ENCODE measurements around the gene CT45A1.

DNA sequence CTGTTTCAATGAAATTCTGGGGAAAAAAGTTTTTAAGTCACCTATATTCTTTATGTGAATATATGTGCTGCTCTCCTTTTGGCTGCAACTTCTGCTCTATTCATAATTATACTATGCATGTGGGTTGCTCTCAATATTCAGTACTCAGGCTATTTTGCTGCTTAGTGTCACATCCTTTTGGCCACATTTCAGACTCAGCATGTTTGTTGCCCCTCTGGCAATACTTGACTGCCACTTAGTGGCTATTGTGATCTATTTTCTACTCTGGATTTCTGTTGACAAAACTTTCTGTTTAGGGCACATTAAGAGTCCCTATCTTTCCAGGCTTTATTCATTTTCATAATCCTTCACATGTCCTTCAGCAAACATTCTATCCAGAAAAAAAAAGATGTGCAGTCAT is 15.8 kb upstream of the CT45A1 start:
- TF ChIP-seq, protein P1, sequence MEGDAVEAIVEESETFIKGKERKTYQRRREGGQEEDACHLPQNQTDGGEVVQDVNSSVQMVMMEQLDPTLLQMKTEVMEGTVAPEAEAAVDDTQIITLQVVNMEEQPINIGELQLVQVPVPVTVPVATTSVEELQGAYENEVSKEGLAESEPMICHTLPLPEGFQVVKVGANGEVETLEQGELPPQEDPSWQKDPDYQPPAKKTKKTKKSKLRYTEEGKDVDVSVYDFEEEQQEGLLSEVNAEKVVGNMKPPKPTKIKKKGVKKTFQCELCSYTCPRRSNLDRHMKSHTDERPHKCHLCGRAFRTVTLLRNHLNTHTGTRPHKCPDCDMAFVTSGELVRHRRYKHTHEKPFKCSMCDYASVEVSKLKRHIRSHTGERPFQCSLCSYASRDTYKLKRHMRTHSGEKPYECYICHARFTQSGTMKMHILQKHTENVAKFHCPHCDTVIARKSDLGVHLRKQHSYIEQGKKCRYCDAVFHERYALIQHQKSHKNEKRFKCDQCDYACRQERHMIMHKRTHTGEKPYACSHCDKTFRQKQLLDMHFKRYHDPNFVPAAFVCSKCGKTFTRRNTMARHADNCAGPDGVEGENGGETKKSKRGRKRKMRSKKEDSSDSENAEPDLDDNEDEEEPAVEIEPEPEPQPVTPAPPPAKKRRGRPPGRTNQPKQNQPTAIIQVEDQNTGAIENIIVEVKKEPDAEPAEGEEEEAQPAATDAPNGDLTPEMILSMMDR (conservative IDR thresholded peaks at IDR 0.05; ENCODE audit: low read depth, low read length): peak; percentile 33; the same call in 1 of the 2 replicates
- no peak for TF ChIP-seq EZH2 (IDR thresholded peaks at IDR 0.05; ENCODE audit: low read length, unreplicated experiment)

Data from PC-3 (cell line).